A549 (cell line): Measurements from ENCODE around the gene UBE2D1.
A peak's percentile ranks its signal among the peaks of the same experiment; 100 is the strongest.

Experiments
- CTCF ChIP-seq: fragments of >200 bp; sonication (Bioruptor Twin); formaldehyde crosslinking; IDR thresholded peaks from 3 replicates; pipeline ENCODE4 v1.5.1; 2016
- EHMT2 ChIP-seq: fragments of 200-600 bp; sonication (generic); IDR thresholded peaks from 2 replicates; pipeline ENCODE4 v1.6.1; 2016; ENCODE audit warnings: antibody characterized with exemption, low read depth, mild to moderate bottlenecking, moderate library complexity
- HMGXB4 ChIP-seq: fragments of 250-450 bp; sonication (Bioruptor Pico); IDR thresholded peaks from 2 replicates; pipeline ENCODE4 v1.5.0; 2021; ENCODE audit warnings: mild to moderate bottlenecking, moderate library complexity, borderline replicate concordance
- JUNB ChIP-seq: fragments of >200 bp; sonication (Bioruptor Twin); formaldehyde crosslinking; IDR thresholded peaks from 2 replicates; pipeline ENCODE4 v1.6.1; 2016
- PHF8 ChIP-seq: fragments of 200-600 bp; sonication (generic); IDR thresholded peaks from 2 replicates; pipeline ENCODE4 v1.6.1; 2016; ENCODE audit warnings: low read depth, mild to moderate bottlenecking, antibody characterized with exemption, moderate library complexity, borderline replicate concordance
- POLR2A ChIP-seq: IDR thresholded peaks from 2 replicates; pipeline ENCODE4 v1.6.1; 2012; ENCODE audit warnings: mild to moderate bottlenecking, low read length
- POLR2AphosphoS2 ChIP-seq: conservative IDR thresholded peaks from 2 replicates; pipeline ENCODE4 v1.6.1; 2012; ENCODE audit warnings: low read length, improper control_type of control experiment, inconsistent platforms
- SMC3 ChIP-seq: fragments of >200 bp; sonication (Bioruptor Twin); formaldehyde crosslinking; IDR thresholded peaks from 3 replicates; pipeline ENCODE4 v1.6.1; 2018; ENCODE audit warnings: inconsistent platforms
- TFCP2L1 ChIP-seq: fragments of 250-450 bp; sonication (Bioruptor Pico); IDR thresholded peaks from 2 replicates; pipeline ENCODE4 v1.5.0; 2021; ENCODE audit warnings: mild to moderate bottlenecking
- USF2 ChIP-seq: fragments of 450-650 bp; IDR thresholded peaks from 2 replicates; pipeline ENCODE4 v1.6.1; 2014; ENCODE audit warnings: antibody characterized with exemption
- ZFP36 ChIP-seq: fragments of 450-650 bp; IDR thresholded peaks from 2 replicates; pipeline ENCODE4 v1.6.1; 2014; ENCODE audit warnings: borderline replicate concordance; ENCODE audit not compliant: partially characterized antibody

GRCh38 chr10:58393317-58393716 lies 58.5 kb downstream of the UBE2D1 start:
- TF ChIP-seq PHF8, result no peak
- TF ChIP-seq CTCF, result 0 out of 3 replicates have a peak, but pooled peaks have one; percentile 19
- no peak for TF ChIP-seq POLR2A
- no peak for TF ChIP-seq ZFP36
- TF ChIP-seq TFCP2L1 (CRISPR knock-in tag), result no peak
- no peak for TF ChIP-seq POLR2AphosphoS2
- no peak for TF ChIP-seq EHMT2
- 0 out of 3 replicates have a peak, but pooled peaks have one; percentile 22 for TF ChIP-seq SMC3
- TF ChIP-seq HMGXB4 (CRISPR knock-in tag), result no peak
- TF ChIP-seq JUNB, result no peak
- no peak for TF ChIP-seq USF2
